CMK (cell line): Measurements from ENCODE around the gene BTBD9.

Experiments used
- DNase-seq: peaks from one replicate; pipeline ENCODE4 v3.0.0-alpha.2; 2010; ENCODE audit warnings: low read depth

Gene BTBD9

GRCh38 chr6:38176797-38177751 lies 462.7 kb downstream of the BTBD9 start:
- DNase-seq = no peak

DNA sequence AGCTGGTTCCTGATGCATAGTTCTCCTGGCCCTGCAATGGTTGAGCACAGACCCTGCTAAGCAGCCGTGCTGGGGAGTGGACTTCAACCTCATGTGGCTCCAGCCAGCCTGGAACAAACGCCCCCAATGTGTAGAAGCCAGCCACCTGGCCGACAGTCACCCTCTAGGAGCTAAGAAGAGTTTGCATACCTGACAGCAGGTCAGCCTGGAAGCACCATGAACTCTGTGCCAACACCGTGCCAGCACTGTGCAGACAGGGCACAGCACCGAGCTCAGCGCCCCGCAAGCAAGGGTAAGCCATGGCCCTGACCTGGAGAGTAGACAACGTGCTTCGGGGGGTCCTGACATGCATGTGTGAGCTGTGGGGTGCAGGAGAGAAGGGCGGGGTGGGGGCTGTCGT lies 463.9 kb downstream of the BTBD9 start:
- DNase-seq = no peak

GRCh38 chr6:38174806-38175495 lies 464.8 kb downstream of the BTBD9 start:
- DNase-seq = no peak

DNA sequence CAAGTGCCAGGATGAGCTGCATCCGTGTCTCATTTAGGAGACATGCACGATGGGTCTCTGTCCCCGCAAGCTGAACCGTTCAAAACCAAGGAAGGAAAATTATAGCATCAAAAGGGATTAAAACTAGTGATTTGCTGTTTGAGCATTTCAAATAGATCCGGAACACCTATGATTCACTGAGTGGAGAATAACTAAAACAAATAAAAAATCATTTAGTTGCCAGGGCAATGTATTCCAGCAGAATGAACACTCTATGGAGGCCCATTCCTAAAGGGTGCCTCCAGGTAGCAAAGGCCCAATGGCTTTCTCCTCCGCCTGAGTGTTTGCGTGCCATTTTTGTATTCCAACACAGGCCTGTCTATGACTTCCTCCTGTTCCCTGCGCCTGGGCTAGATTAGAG lies 465.4 kb downstream of the BTBD9 start:
- no peak for DNase-seq

DNA sequence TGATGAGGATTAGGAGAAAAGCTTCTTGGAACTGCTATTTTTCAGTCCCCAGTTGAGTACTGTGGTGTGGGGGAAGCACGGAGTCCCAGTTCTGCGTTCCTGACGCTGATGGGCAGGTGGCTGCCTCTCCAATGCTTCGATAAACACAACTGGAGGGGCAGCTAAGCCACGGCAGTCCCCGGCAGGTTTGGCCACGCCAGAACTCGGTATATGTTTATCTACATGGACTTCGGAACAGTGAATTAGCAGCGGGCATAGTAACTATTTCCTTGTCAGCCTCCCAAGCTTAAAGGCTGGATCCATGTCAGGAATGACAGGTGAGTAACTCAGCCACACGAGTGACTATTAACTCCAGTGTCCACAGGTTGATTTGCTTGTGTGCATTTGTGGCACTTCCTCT lies 465.8 kb downstream of the BTBD9 start:
- no peak for DNase-seq

DNA sequence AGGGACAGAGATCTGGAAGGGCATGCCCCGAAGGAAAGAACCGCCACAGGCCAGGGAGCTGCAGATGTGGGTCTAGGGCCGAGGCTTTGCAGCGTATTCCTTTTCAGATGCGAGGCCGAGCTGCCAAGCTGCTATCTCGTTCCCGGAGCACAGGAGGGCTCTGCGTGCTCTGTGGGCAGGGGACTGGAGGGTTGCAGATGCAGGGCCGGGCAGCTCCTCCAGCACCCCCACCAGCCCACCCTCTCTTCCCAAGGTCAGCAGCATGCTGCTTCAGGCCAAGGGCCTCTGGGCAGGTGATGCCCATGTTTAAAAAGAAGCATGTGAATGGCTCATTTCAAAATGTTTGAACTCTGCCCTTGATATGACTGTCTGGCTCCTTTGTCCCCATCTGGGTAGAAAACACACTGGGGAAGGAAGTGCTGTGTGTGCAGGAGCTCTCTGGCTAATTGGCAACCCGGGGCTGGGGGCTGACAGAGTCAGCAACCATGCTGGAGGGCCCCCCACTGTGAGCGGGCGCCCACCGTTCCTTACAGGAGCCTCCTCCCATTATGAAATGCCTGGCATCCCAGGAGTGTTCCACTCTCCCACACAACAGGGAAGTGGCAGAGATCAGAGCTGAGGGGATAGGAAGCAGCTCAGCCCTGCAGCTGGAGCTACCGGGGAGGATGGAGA lies 466.9 kb downstream of the BTBD9 start:
- DNase-seq = no peak

DNA sequence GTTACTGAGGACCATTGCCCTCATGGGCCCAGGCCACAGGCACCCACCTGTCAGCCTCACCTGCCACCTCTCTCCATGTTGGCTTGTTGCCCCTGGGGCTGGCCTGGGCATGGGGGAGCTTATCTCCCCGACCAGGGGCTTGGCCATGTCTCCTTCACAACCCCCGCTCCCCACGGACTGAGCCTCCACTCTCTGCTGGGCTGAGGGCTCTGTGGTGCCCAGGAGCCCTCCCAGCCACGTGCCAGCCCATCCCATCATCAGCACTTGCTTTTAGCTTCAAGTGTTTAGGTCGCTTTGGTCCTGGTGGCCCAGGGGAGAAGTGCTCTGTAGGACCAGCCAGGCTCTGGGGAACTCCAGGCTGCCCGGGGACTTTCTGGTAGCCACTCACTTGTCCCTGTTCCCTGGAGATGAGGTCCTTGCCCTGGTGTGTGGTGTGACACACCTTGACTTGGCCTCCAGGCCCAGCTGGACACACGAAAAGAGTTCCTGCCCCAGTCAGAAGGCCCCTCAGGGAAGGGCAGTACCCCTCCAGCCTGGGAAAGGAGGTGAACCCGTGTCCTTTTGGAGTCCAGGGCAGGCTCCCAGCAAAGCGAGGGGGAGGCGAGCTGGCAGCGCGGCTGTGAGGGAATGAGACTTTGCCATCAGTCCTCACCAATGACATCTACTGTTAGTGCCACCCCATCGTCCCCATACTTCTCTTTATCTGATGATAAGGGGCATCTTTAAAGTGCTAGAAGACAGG lies 467.6 kb downstream of the BTBD9 start:
- no peak for DNase-seq

DNA sequence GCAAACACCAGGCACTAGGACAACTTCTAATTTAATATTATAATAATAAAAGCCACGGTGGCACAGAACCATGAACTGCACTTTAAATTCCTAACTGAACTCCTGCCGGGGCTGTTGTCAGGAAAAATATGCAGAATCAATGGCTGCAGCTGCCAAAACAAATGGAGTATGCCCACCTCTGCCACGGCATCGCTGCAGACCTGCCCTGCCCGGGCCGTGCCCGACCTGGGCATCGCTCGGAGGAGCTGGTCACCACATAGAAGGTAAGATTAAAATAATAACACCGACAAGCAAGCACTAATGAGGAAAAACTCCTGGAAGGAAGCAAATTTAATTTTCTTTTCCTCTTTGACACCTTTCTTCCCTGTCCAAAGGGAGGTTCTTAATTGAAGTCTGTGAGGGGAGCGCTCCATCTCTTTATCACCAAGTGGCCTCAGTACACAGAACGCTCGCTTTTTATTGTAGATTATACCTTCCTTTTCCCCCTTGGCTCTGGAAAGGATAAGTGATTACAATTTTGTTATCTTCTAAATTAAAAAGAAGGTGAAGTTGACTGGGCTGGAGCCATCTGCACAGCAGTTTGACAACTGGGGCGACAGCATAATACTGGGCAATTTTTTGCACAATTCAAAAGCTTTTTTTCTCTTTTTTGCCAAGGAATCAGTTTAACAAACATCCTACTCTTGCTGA lies 468.9 kb downstream of the BTBD9 start:
- DNase-seq = no peak

GRCh38 chr6:38169977-38170526 lies 469.7 kb downstream of the BTBD9 start:
- no peak for DNase-seq

DNA sequence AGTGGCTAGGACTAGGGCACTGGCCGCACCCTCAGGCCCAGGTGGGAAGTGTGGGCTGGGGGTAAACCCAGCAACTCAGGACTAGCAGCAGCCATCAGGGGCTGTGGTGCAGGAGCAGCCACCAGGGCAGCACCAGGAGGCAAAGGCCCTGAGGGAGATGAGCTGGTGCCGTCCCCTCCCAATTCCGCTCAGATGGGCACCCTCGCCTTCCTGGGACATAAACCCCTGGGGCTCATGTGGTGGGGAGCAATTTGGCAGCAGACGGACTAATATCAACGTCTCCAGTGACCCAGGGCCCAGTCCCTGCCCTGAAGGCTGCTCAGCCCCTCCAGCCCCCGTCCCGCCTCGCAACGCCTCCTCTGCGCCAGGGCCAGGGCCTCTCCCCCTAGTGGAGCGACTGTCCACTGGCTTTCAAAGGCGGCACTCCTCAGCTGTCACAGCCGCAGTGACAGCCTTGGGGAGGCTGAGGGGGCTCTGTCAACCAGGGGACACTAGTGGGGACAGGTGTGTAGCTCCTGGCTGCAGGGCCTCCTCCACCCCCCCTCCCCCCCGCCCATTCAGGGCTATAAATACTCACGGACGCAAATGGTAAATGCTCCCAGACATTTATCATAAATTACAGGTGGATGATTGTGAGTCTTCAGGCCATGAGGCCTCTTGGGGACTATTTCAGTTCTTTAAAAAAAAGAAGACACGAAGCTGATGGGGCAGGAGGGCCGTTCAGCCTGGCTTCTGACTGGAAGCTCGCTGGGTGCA lies 470.3 kb downstream of the BTBD9 start:
- DNase-seq = no peak

- no peak for DNase-seq
Observed at GRCh38 chr6:38168699-38169098, 471.0 kb downstream of the BTBD9 start.

DNA sequence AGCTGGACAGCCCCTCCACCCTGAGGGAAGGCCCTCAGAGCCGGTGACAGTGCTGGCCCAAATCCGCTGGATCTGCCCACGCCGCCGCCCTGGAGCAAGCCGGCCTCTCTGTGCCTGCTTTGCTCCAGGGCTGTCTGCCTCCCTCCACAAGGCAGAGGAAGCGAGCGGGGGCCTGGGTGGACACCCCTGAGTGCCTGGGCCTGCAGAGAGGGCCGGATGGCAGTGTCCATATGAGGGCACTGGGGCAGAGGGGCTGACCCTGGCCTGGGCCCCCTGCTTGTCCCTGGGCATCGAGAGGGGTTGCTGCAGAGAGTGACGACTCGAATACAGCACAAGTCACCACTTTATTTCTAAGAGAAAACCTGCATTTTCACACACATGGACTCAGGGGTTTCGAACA lies 471.6 kb downstream of the BTBD9 start:
- DNase-seq = no peak

DNA sequence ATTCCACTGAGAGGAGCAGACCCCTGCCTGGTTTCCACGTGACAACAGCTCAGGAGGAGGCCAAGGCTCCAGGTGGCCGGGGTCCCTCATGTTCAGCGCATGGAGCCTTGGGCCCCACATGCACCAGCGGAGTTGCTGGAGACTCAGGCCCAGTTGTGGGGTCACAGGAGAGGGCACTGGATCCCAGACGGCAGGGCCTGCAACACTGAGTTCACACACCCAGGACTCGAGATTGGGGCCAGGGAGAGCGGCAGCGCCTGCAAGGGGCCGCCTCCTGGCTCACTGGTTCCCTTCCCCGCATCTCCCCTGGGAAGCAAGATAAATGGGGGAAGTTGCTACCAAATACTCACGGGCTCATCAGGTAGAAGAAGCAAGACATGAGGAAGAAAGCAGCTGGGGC lies 472.1 kb downstream of the BTBD9 start:
- no peak for DNase-seq

- no peak for DNase-seq
Observed at GRCh38 chr6:38166411-38167240, 473.1 kb downstream of the BTBD9 start.

DNA sequence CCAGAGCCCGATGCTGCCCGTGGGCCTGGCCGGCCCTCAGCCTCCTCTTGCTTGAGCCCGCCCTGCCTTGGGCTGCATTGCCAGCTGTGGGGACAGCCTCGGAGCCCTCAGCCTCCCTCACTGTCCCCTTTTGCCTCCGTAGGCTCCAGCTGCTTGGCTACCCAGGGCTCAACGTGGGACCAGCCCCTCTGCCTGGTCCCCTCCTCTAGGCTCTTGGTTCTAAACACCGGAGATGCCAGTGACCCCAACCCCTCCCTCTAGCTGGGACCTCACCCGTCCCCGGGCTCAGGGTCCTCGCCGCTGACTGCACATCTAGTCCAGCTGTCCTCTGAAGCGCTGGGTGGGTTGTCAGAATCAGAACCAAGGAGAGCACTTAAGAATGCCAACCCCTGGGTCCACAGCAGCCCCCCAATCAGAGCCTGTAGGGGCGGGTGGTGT lies 475.0 kb downstream of the BTBD9 start:
- no peak for DNase-seq

- no peak for DNase-seq
Observed at GRCh38 chr6:38164131-38164481, 475.6 kb downstream of the BTBD9 start.

GRCh38 chr6:38163186-38164130 lies 476.3 kb downstream of the BTBD9 start:
- DNase-seq = no peak

- DNase-seq = no peak
Observed at GRCh38 chr6:38162493-38163185, 477.1 kb downstream of the BTBD9 start.
